ENCODE data around the gene MYH14. TPM values are rescaled to one million over a fixed set of nuclear protein-coding genes. Genes with fewer than 3 reads are reported as not detected.
"Not testable (repeated sequence)": the region's sequence is repeated elsewhere in the genome, so short reads cannot be mapped to it uniquely, and the experiment has no call there.

MYH14 gene
- total and polyA plus RNA-seq, 4 experiments from 2014 or later, result not detected

DNA sequence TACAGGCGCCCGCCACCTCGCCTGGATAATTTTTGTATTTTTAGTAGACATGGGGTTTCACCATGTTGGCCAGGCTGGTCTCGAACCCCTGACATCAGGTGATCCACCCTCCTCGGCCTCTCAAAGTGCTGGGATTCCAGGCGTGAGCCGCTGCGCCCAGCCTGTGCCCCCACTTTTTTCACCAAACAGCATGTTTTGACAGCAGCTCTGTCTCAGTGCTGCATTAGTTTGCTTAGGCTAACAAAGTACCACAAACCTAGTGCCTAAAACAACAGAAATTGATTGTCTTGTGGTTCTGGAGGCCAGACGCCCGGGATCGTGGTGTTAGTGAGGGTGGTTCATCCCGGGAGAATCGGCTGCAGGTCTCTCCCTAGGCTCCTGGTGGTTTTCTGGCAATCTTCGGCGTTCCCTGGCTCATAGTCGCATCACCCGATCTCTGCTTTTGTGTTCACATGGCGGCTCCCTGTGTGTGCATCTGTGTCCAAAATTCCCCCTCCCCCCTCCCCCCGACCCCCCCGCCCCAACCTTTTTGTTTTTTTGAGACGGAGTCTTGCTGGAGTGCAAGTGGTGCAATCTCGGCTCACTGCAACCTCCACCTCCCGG lies 30.0 kb downstream of the MYH14 start:
- H3K4me1 ChIP-seq (ENCODE audit: insufficient read depth, low read length), result no peaks in the 10 kb centered on the region
- ChIA-PET CTCF (ENCODE audit: partially characterized antibody) (no interaction called here), POLR2A (ENCODE audit: partially characterized antibody) (no interaction called here)
- no peak overlapping the region for H3K4me3 ChIP-seq (ENCODE audit: low read length in 2 of 2)
- DNase-seq, result no peak
- no peaks in the 10 kb centered on the region for H3K27me3 ChIP-seq (ENCODE audit: insufficient read depth, low read length)
- peaks cover 3 to 9% of the 10 kb centered on the region in 2 donors for H3K27me3 Mint-ChIP-seq
- no peaks in the 10 kb centered on the region for H3K36me3 ChIP-seq (ENCODE audit: insufficient read depth, low read length)
- H3K9me3 ChIP-seq (ENCODE audit: control insufficient read depth in 1 of 2, low read length in 2 of 2), result no peaks in the 10 kb centered on the region
- peaks cover 0 to 3% (median 0%) of the 10 kb centered on the region in 8 donors for H3K9me3 Mint-ChIP-seq
- intact Hi-C loops (cut with micrococcal nuclease), result no loop called here
- no peaks in the 10 kb centered on the region for H3K4me1 Mint-ChIP-seq
- H3K4me3 Mint-ChIP-seq, result no peak overlapping the region
- no peak overlapping the region for H3K27ac ChIP-seq (ENCODE audit: low read depth, low read length)
- H3K27ac Mint-ChIP-seq, result no peak overlapping the region
- H3K36me3 Mint-ChIP-seq, result no peaks in the 10 kb centered on the region

DNA sequence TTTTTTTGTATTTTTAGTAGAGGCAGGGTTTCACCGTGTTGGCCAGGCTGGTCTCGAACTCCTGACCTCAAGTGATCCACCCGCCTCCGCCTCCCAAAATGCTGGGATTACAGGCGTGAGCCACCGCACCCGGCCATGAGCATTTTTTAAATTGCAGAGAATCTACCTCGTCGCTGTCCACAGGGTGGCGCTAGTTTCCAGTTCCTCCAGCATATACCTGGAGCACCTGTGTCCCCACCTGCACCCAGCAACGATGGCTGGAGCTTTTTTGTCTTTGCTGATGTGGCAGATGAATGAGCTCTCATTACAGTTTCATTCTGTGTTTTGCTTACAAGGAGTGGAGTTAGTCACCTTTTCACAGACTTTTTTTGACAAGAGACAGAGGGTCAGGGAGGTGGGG lies 34.1 kb downstream of the MYH14 start:
- peaks cover 8 to 13% of the 10 kb centered on the region in 2 donors for H3K27me3 Mint-ChIP-seq
- H3K27me3 ChIP-seq (ENCODE audit: insufficient read depth, low read length); H3K9me3 Mint-ChIP-seq; H3K27ac Mint-ChIP-seq; H3K4me3 Mint-ChIP-seq; DNase-seq; H3K36me3 Mint-ChIP-seq; H3K27ac ChIP-seq (ENCODE audit: low read depth, low read length); H3K4me1 ChIP-seq (ENCODE audit: insufficient read depth, low read length); POLR2A ChIA-PET (ENCODE audit: partially characterized antibody); CTCF ChIA-PET (ENCODE audit: partially characterized antibody); H3K4me1 Mint-ChIP-seq; H3K4me3 ChIP-seq (ENCODE audit: low read length in 2 of 2); H3K36me3 ChIP-seq (ENCODE audit: insufficient read depth, low read length); H3K9me3 ChIP-seq (ENCODE audit: control insufficient read depth in 1 of 2, low read length in 2 of 2); intact Hi-C loops (cut with micrococcal nuclease): not testable (repeated sequence)

DNA sequence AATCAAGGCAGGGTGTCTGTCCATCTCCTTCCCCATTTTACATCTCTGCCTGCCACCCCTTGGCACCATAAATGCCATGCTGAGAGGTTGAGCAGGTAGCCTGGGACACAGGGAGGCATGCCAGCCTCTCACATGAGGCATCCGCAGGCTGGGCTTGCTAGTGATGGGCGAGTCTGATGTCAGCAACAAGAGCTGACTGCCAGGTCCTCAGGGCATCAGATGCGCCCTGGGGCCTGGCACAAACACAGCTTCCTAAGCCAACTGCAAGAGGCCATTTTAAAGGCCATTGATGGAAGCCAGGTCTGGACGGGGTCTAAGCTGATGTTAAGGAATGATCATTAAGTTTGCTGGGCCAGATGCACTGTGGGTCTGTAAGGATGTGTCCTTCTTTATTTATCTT lies 34.6 kb downstream of the MYH14 start:
- H3K27ac Mint-ChIP-seq, result no peak overlapping the region
- CTCF ChIA-PET (ENCODE audit: partially characterized antibody), result no interaction called here
- DNase-seq, result no peak

DNA sequence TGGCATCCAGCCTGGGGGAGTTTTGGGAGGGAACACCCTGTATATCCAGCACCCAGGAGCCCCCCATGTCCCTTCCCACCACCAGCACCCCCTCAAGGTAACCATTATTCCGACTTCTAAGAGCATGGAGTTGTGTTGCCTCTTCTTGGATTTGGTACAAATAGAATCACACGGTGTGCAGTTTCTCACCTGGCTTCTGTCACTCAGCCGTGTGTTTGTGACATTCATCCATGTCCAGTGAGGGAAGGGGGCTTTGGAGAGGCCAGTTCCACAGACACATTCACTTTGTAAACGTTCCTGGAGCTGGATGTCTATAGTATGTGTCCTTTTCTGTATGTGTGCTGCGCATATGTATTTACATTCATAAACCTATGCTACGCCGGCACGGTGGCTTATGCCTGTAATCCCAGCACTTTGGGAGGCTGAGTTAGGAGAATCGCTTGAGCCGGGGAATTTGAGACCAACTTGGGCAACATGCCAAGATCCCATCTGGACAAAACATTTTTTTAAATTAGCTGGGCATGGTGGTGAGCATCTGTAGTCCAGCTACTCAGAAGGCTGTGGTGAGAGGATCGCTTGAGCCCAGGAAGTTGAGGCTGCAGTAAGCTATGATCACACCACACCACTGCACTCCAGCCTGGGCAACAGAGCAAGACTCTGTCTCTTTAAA lies 36.6 kb downstream of the MYH14 start:
- Mint-ChIP-seq H3K4me1 (no peaks in the 10 kb centered on the region), H3K27me3 (peaks cover 11 to 13% of the 10 kb centered on the region in 2 donors), H3K36me3 (no peaks in the 10 kb centered on the region), H3K4me3 (no peak overlapping the region), H3K27ac (no peak overlapping the region), H3K9me3 (peaks cover 0 to 9% (median under 1%) of the 10 kb centered on the region in 8 donors)
- Histone ChIP-seq H3K27me3 (ENCODE audit: insufficient read depth, low read length) (no peaks in the 10 kb centered on the region), H3K4me3 (ENCODE audit: low read length in 2 of 2) (no peak overlapping the region), H3K27ac (ENCODE audit: low read depth, low read length) (no peak overlapping the region), H3K4me1 (ENCODE audit: insufficient read depth, low read length) (no peaks in the 10 kb centered on the region), H3K9me3 (ENCODE audit: control insufficient read depth in 1 of 2, low read length in 2 of 2) (no peaks in the 10 kb centered on the region), H3K36me3 (ENCODE audit: insufficient read depth, low read length) (no peaks in the 10 kb centered on the region)
- ChIA-PET POLR2A (ENCODE audit: partially characterized antibody) (no interaction called here), CTCF (ENCODE audit: partially characterized antibody) (no interaction called here)
- intact Hi-C loops (cut with micrococcal nuclease), result no loop called here
- DNase-seq, result no peak

More for the DNA sequence above, 34.6 kb downstream of the MYH14 start:
- Mint-ChIP-seq H3K4me3 (no peak overlapping the region), H3K4me1 (no peaks in the 10 kb centered on the region), H3K36me3 (no peaks in the 10 kb centered on the region), H3K27me3 (peaks cover 5 to 13% of the 10 kb centered on the region in 2 donors), H3K9me3 (peaks cover 0 to 9% (median 0%) of the 10 kb centered on the region in 8 donors)
- POLR2A ChIA-PET (ENCODE audit: partially characterized antibody), result no interaction called here
- Histone ChIP-seq H3K27ac (ENCODE audit: low read depth, low read length) (no peak overlapping the region), H3K27me3 (ENCODE audit: insufficient read depth, low read length) (no peaks in the 10 kb centered on the region), H3K4me3 (ENCODE audit: low read length in 2 of 2) (no peak overlapping the region), H3K36me3 (ENCODE audit: insufficient read depth, low read length) (no peaks in the 10 kb centered on the region), H3K9me3 (ENCODE audit: control insufficient read depth in 1 of 2, low read length in 2 of 2) (no peaks in the 10 kb centered on the region), H3K4me1 (ENCODE audit: insufficient read depth, low read length) (no peaks in the 10 kb centered on the region)
- intact Hi-C loops (cut with micrococcal nuclease), result no loop called here

DNA sequence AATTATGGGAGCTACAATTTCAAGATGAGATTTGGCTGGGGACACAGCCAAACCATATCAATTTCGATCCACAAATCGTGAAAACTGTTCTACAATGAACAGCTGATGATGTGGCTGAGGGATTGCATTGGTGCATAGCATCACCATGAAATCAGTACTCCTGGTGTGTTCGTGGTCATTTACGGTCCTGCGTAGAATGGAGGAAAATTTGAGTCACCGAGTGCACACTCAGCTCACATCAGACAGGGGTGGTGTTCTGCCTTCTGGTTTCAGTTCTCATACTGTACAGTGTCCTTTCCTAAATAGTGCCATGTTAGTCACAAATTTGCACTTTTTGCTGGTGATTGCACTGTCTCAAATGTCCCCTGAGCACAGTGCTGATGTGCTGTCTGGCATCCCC lies 39.2 kb downstream of the MYH14 start:
- ChIA-PET POLR2A (ENCODE audit: partially characterized antibody) (no interaction called here), CTCF (ENCODE audit: partially characterized antibody) (no interaction called here)
- Mint-ChIP-seq H3K4me1 (no peaks in the 10 kb centered on the region), H3K27me3 (peaks cover 13% of the 10 kb centered on the region in 2 donors), H3K9me3 (peaks cover 0 to 9% (median under 1%) of the 10 kb centered on the region in 8 donors), H3K36me3 (no peaks in the 10 kb centered on the region), H3K4me3 (no peak overlapping the region), H3K27ac (no peak overlapping the region)
- no peak overlapping the region for H3K27ac ChIP-seq (ENCODE audit: low read depth, low read length)
- H3K9me3 ChIP-seq (ENCODE audit: control insufficient read depth in 1 of 2, low read length in 2 of 2), result no peaks in the 10 kb centered on the region
- H3K4me3 ChIP-seq (ENCODE audit: low read length in 2 of 2), result no peak overlapping the region
- no peaks in the 10 kb centered on the region for H3K27me3 ChIP-seq (ENCODE audit: insufficient read depth, low read length)
- DNase-seq, result no peak
- no peaks in the 10 kb centered on the region for H3K36me3 ChIP-seq (ENCODE audit: insufficient read depth, low read length)
- intact Hi-C loops (cut with micrococcal nuclease), result no loop called here
- H3K4me1 ChIP-seq (ENCODE audit: insufficient read depth, low read length), result no peaks in the 10 kb centered on the region

DNA sequence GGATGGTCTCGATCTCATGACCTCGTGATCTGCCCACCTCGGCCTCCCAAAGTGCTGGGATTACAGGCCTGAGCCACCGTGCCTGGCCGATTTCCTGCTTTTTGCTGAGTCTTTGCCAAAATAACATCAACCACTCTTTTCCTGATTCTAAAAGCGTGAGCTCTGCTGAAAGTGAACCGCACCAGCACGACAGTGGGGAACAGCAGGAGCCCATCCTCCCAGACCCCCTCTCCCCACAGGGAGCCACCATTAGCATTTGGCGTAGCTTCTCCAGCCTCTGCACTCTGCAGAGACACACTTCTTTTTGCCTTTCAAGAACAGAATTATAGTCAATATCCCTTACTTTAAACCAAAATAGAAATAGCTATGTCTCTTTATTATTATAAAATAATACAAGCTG lies 41.3 kb downstream of the MYH14 start:
- H3K9me3 Mint-ChIP-seq, result peaks cover 0 to 9% (median under 1%) of the 10 kb centered on the region in 8 donors
- intact Hi-C loops (cut with micrococcal nuclease), result no loop called here
- Histone ChIP-seq H3K4me1 (ENCODE audit: insufficient read depth, low read length) (no peaks in the 10 kb centered on the region), H3K4me3 (ENCODE audit: low read length in 2 of 2) (no peak overlapping the region), H3K27ac (ENCODE audit: low read depth, low read length) (no peak overlapping the region), H3K9me3 (ENCODE audit: control insufficient read depth in 1 of 2, low read length in 2 of 2) (no peaks in the 10 kb centered on the region), H3K27me3 (ENCODE audit: insufficient read depth, low read length) (no peaks in the 10 kb centered on the region), H3K36me3 (ENCODE audit: insufficient read depth, low read length) (no peaks in the 10 kb centered on the region)
- no peaks in the 10 kb centered on the region for H3K4me1 Mint-ChIP-seq
- H3K4me3 Mint-ChIP-seq, result no peak overlapping the region
- H3K27me3 Mint-ChIP-seq, result peaks cover 15 to 17% of the 10 kb centered on the region in 2 donors
- no peak overlapping the region for H3K27ac Mint-ChIP-seq
- ChIA-PET CTCF (ENCODE audit: partially characterized antibody) (no interaction called here), POLR2A (ENCODE audit: partially characterized antibody) (no interaction called here)
- DNase-seq, result no peak
- no peaks in the 10 kb centered on the region for H3K36me3 Mint-ChIP-seq

DNA sequence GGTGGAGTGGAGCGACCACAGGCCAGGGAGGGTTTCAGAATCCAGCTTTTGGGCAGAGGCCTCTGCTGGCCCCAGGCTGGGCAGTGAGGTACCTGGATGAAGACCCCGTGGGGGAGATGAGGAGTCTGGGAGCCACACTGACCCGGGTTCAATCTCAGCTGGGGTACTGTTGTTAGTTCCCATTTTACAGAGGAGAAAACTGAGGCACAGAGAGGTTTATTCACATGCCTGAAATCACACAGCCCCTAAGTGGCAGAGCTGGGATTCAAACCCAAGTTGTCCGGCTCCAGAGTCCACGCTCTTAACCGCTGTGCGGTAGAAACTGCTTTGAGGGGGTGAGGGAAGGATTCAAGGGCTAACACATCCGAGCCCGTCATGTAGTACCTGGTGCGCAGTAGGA lies 45.0 kb downstream of the MYH14 start:
- H3K4me3 ChIP-seq (ENCODE audit: low read length in 2 of 2), result no peak overlapping the region
- Mint-ChIP-seq H3K4me1 (no peaks in the 10 kb centered on the region), H3K9me3 (peaks cover 0 to 23% (median 11%) of the 10 kb centered on the region in 8 donors), H3K4me3 (no peak overlapping the region), H3K27me3 (peaks cover 9 to 12% of the 10 kb centered on the region in 2 donors), H3K36me3 (peaks cover 0 to 3% of the 10 kb centered on the region in 2 donors), H3K27ac (no peak overlapping the region)
- H3K36me3 ChIP-seq (ENCODE audit: insufficient read depth, low read length), result no peaks in the 10 kb centered on the region
- H3K9me3 ChIP-seq (ENCODE audit: control insufficient read depth in 1 of 2, low read length in 2 of 2), result peaks cover 0 to 5% of the 10 kb centered on the region in 2 donors
- H3K27me3 ChIP-seq (ENCODE audit: insufficient read depth, low read length), result no peaks in the 10 kb centered on the region
- DNase-seq, result no peak
- no peak overlapping the region for H3K27ac ChIP-seq (ENCODE audit: low read depth, low read length)
- no peaks in the 10 kb centered on the region for H3K4me1 ChIP-seq (ENCODE audit: insufficient read depth, low read length)
- ChIA-PET POLR2A (ENCODE audit: partially characterized antibody) (no interaction called here), CTCF (ENCODE audit: partially characterized antibody) (no interaction called here)
- intact Hi-C loops (cut with micrococcal nuclease), result no loop called here
